ENCODE measurements around the gene GADD45GIP1.
"Not testable (repeated sequence)": the region's sequence is repeated elsewhere in the genome, so short reads cannot be mapped to it uniquely, and the experiment has no call there.

Gene GADD45GIP1

GRCh38 chr19:12982648-12983047 lies 25.6 kb upstream of the GADD45GIP1 start:
- TF ChIP-seq CTCF (IDR thresholded peaks at IDR 0.05; ENCODE audit: borderline replicate concordance, insufficient read depth, low read depth, low read length): no peak

DNA sequence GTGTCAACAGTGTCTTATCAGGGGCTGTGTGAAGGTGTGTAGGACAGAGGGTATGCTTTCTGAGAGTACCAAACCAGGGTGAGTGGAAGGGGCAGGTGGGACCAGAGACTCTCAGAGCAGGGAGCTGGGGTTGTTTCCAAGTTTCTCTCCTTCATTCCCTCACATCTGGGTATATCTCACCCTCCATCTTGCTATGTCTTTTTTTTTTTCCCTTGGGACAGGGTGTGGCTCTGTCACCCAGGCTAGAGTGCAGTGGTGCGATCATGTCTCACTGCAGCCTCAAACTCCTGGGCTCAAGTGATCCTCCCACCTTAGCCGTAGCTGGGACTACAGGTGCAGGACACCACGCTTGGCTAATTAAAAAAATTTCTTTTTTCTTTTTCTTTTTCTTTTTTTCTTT lies 23.0 kb upstream of the GADD45GIP1 start:
- no peak overlapping the region for H3K4me3 ChIP-seq (ENCODE audit: low read depth, low read length)
- no peak for TF ChIP-seq CTCF (IDR thresholded peaks at IDR 0.05; ENCODE audit: borderline replicate concordance, insufficient read depth, low read depth, low read length)

More at GRCh38 chr19:12982648-12983047, 25.6 kb upstream of the GADD45GIP1 start:
- no peak overlapping the region for H3K4me3 ChIP-seq (ENCODE audit: low read depth, low read length)

GRCh38 chr19:12976109-12976508 lies 19.1 kb upstream of the GADD45GIP1 start:
- not testable (repeated sequence) for H3K4me3 ChIP-seq (ENCODE audit: low read depth, low read length)

DNA sequence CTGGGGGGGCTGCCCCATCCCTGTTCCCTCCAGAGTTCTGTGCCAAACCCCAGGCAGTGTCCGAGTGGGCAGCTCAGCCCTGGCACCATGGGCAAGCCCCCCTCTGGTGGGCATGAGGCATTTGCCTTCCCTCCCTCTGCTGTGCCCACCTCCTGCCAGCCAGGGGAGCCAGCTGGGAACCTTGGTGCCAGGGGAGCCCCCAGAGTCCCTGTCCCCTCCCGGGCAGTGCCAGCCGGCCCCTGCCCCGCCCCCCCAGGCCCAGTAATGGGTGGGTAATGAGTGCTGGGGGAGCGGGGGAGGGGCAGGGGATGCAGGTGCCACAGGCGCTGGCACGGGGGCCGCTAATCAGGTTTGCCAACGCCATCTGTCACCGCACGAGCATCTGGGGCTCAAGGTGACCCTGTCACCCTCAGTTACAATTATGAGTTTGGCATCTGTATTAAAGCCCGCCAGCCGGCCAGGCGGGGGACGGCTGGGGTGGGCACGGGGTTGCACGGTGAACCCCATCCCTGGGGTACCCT lies 18.3 kb upstream of the GADD45GIP1 start:
- no peak for TF ChIP-seq CTCF (IDR thresholded peaks at IDR 0.05; ENCODE audit: borderline replicate concordance, insufficient read depth, low read depth, low read length)
- H3K4me3 ChIP-seq (ENCODE audit: low read depth, low read length): no peak overlapping the region

DNA sequence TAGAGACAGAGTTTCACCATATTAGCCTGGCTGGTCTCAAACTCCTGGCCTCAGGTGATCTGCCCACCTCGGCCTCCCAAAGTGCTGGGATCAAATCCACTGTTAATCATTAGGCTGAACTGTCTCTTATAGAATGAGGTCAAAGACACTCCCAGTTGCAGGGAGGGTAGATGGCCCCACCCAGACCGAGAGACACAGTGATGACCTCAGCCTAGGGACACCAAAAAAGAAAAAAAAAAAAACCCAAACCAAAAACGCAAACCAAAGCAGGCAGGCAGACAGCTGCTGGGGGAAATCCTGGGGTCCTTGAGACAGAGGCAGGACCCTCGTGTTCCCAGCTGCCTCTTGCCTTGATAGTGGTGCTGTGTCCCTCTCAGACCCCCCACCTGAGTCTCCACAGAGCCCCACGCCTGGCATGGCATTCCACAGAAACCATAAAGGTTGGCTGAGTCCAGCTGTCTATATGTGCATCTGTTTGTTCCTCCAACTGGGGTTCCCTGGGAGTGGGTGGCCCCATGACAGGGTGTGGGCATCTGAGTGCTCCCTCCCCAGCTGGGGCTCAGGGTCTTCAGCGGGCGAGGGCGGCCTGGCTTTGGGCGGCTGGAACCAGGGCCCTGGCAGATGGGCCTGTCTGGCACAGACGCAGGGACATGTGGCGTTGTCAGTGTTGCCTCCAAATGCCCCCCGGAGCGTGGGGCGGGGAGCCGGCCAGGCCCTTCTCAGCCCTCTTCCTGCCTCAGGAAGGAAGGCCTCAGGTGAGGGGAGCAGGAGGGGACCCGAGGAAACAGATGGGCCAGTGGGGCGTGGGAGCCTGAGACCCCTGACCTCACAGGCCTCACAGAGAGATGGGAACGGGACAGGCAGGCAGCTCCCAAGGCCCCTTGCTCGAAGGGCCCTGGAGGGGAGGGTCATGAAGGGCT lies 17.5 kb upstream of the GADD45GIP1 start:
- H3K4me3 ChIP-seq (ENCODE audit: low read depth, low read length): no peak overlapping the region
- TF ChIP-seq CTCF (IDR thresholded peaks at IDR 0.05; ENCODE audit: borderline replicate concordance, insufficient read depth, low read depth, low read length): no peak

DNA sequence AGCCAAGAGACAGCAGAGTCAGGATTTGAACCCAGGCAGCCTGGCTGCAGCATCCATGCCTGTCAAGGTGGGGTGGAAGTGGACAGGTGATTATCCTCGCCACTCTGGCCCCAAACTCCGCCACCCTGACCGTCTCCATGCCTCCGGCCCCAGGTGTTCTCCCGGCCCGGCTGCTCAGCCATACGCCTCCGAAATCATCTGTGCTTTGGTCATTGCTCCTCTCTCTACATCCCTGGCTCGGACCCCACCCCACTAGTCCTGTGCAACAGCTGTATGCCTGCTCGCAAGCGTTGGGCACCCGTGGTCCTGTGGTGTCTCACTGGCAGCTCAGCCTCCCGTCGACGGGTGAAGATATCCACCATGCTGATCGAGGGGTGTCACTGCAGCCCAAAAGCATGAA lies 16.2 kb upstream of the GADD45GIP1 start:
- no peak for TF ChIP-seq CTCF (IDR thresholded peaks at IDR 0.05; ENCODE audit: borderline replicate concordance, insufficient read depth, low read depth, low read length)

GRCh38 chr19:12970070-12970820 lies 13.2 kb upstream of the GADD45GIP1 start:
- TF ChIP-seq CTCF (IDR thresholded peaks at IDR 0.05; ENCODE audit: borderline replicate concordance, insufficient read depth, low read depth, low read length): no peak
- no peak overlapping the region for H3K4me3 ChIP-seq (ENCODE audit: low read depth, low read length)

More for the DNA sequence above, 16.2 kb upstream of the GADD45GIP1 start:
- no peak overlapping the region for H3K4me3 ChIP-seq (ENCODE audit: low read depth, low read length)

Measured in GM12875 (cell line).